Sigmoid colon (tissue), 7 donors: ENCODE results near the gene P2RY1. TPM values are rescaled to one million over a fixed set of nuclear protein-coding genes. Genes with fewer than 3 reads are reported as not detected.

Source experiments
- DNase-seq: peaks from one replicate; pipeline ENCODE4 v3.0.0-alpha.2; 2019
- H3K27ac ChIP-seq, 4 donors: fragments of 200-600 bp; sonication (generic); one replicate each; pipeline ENCODE4 v1.5.1; 2016 to 2019; ENCODE audit warnings: mild to moderate bottlenecking in 1 of 4
- H3K27me3 ChIP-seq, 3 donors: fragments of 200-600 bp; sonication (generic); one replicate each; pipeline ENCODE4 v1.5.1; 2019; ENCODE audit warnings: mild to moderate bottlenecking in 1 of 3
- H3K36me3 ChIP-seq, 4 donors: fragments of 200-600 bp; sonication (generic); one replicate each; pipeline ENCODE4 v1.5.1; 2016 to 2019
- H3K4me1 ChIP-seq, 4 donors: fragments of 200-600 bp; sonication (generic); one replicate each; pipeline ENCODE4 v1.5.1; 2017 to 2019
- H3K4me3 ChIP-seq, 4 donors: fragments of 200-600 bp; sonication (generic); one replicate each; pipeline ENCODE4 v1.5.1; 2017 to 2019; ENCODE audit warnings: mild to moderate bottlenecking in 2 of 4, moderate library complexity in 1 of 4
- H3K9me3 ChIP-seq, 4 donors: fragments of 200-600 bp in 3 of 4; sonication (generic) in 3 of 4; one replicate each; pipeline versions ENCODE4 v1.5.1 to v1.6.1; 2013 to 2019
- CTCF ChIP-seq, 4 experiments: fragments of 450-650 bp in 3 of 4; fragments of 200-600 bp in 1 of 4; IDR thresholded peaks; one replicate each; pipeline ENCODE4 v1.5.1; 2016 to 2019; ENCODE audit warnings: antibody characterized with exemption in 4 of 4, mild to moderate bottlenecking in 3 of 4, moderate library complexity in 2 of 4
- EP300 ChIP-seq, 4 donors: sonication (generic); formaldehyde crosslinking; IDR thresholded peaks; one replicate each; pipeline ENCODE4 v1.6.1; 2017; ENCODE audit warnings: antibody characterized with exemption in 4 of 4
- POLR2A ChIP-seq, 2 donors: fragments of 450-650 bp; IDR thresholded peaks; one replicate each; pipeline ENCODE4 v1.6.1; 2016; ENCODE audit warnings: antibody characterized with exemption in 2 of 2, mild to moderate bottlenecking in 2 of 2, moderate library complexity in 2 of 2
- POLR2AphosphoS5 ChIP-seq, 4 donors: sonication (generic); formaldehyde crosslinking; IDR thresholded peaks; one replicate each; pipeline ENCODE4 v1.6.1; 2017; ENCODE audit warnings: antibody characterized with exemption in 4 of 4
- WGBS, 2 donors: extraction: QIAGEN DNeasy Blood & Tissue Kit; methylation state at CpG; one replicate each; pipeline ENCODE4 v1.1.7; 2013; 5-methylcytosine and 5-hydroxymethylcytosine counted together
- intact Hi-C: fragments of 100-400 bp; cut with DNase I; formaldehyde crosslinking; loops from one replicate; pipeline ENCODE4 v1.15.1; 2023
- polyA plus RNA-seq, 3 donors: library from polyadenylated mRNA; stranded (reverse); fragments of 200-250 nt; gene quantifications; one replicate each; pipeline ENCODE4 v1.2.3, GENCODE V29; 2013
- total RNA-seq, 4 donors: library from RNA; depleted of rRNA; stranded (reverse); fragments of >200 nt; gene quantifications; one replicate each; pipeline ENCODE4 v1.1.0, GENCODE V29; 2016
- donor health status: healthy with polysubstance abuse.
- donor health status: Bipolar disorder and iron deficiency.
- donor health status: healthy.

The P2RY1 gene
- total and polyA plus RNA-seq, 7 donors, result 2.5 to 55.6 (median 21.4) TPM

DNA sequence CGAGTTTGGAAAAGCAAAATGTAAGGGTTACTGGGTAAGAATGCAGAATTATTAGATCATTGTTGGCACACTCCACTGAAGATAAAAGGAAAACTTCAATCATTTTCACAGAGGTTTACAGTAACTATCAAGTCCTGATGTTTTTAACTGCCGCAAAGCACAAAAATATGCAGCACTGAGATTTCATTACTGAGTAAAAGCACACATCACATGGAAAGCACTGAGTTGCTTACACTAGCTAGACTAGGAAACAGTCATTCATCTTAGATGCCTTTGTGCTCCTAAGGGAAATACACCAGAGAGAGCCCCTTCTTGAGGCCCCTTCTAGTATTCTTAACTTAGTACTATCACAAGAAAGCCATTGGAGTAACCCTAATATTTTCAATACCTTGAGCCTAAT, 11.8 kb upstream of the P2RY1 start:
- intact Hi-C loops, result no loop called here

DNA sequence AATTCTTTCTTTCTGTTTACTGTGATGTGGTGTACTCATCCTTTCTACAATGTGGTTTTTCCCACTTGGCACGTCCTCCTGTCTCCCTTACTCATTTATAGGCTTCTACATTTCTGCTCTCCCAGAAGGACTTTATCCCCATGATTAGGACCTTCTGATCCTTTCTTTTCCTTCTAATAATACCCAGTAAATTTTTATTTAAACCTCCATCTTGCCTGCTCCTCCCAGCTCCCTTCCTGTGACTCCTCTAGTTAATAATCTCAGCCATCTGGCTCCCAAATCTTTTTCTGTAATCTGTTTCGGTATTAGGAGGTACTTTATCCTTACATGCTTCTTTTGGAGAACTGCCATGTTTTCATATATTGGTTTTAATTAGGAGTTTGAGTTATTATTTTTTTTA, 11.2 kb upstream of the P2RY1 start:
- no peaks in the 10 kb centered on the region for H3K27me3 ChIP-seq
- peaks cover 0 to 4% (median 0%) of the 10 kb centered on the region in 4 donors for H3K4me1 ChIP-seq
- no peak for TF ChIP-seq POLR2AphosphoS5 (IDR thresholded peaks at IDR 0.05)
- TF ChIP-seq CTCF (IDR thresholded peaks at IDR 0.05), result no peak
- TF ChIP-seq EP300 (IDR thresholded peaks at IDR 0.05), result no peak
- no peak for TF ChIP-seq POLR2A (IDR thresholded peaks at IDR 0.05)
- WGBS, 2 donors, result 75 to 85% methylated on average over 2 of the region's 2 CpGs
- H3K9me3 ChIP-seq, result no peaks in the 10 kb centered on the region
- no peak overlapping the region for H3K4me3 ChIP-seq
- no peak for DNase-seq
- intact Hi-C loops, result no loop called here
- no peak overlapping the region for H3K27ac ChIP-seq
- H3K36me3 ChIP-seq, result no peaks in the 10 kb centered on the region

More for the DNA sequence above, 11.8 kb upstream of the P2RY1 start:
- H3K36me3 ChIP-seq, result no peaks in the 10 kb centered on the region
- no peak overlapping the region for H3K4me3 ChIP-seq
- H3K9me3 ChIP-seq, result no peaks in the 10 kb centered on the region
- H3K27me3 ChIP-seq, result no peaks in the 10 kb centered on the region
- DNase-seq, result no peak
- 55 to 78% methylated on average over 2 of the region's 2 CpGs for WGBS, 2 donors
- H3K27ac ChIP-seq, result no peak overlapping the region
- no peak for TF ChIP-seq POLR2A (IDR thresholded peaks at IDR 0.05)
- TF ChIP-seq POLR2AphosphoS5 (IDR thresholded peaks at IDR 0.05), result no peak
- no peak for TF ChIP-seq EP300 (IDR thresholded peaks at IDR 0.05)
- TF ChIP-seq CTCF (IDR thresholded peaks at IDR 0.05), result no peak
- peaks cover 0 to 4% (median 0%) of the 10 kb centered on the region in 4 donors for H3K4me1 ChIP-seq

DNA sequence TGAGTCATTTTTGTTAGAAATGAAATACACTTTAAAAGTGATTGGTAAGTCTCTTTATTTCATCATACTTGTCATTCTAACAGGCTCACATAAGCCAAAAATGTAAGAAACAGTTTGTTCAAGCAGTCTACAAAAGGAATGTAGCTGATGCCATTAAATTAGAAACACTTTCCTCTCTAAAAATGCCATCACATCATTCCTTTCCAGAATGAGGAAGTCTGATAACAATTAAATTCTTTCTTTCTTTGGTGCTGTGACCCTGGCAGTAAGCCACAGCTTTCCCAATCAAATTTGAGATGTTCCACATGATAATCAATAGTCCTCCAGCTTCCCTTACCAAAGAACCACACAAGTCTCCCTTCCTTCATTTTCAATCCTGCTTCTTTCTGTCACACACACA, 9.4 kb upstream of the P2RY1 start:
- Histone ChIP-seq H3K4me1 (peaks cover 0 to 4% (median 0%) of the 10 kb centered on the region in 4 donors), H3K4me3 (no peak overlapping the region), H3K36me3 (no peaks in the 10 kb centered on the region), H3K27ac (no peak overlapping the region), H3K9me3 (no peaks in the 10 kb centered on the region), H3K27me3 (no peaks in the 10 kb centered on the region)
- TF ChIP-seq CTCF (IDR thresholded peaks at IDR 0.05) (no peak), EP300 (IDR thresholded peaks at IDR 0.05) (no peak), POLR2A (IDR thresholded peaks at IDR 0.05) (no peak), POLR2AphosphoS5 (IDR thresholded peaks at IDR 0.05) (no peak)
- intact Hi-C loops, result no loop called here
- DNase-seq, result no peak

DNA sequence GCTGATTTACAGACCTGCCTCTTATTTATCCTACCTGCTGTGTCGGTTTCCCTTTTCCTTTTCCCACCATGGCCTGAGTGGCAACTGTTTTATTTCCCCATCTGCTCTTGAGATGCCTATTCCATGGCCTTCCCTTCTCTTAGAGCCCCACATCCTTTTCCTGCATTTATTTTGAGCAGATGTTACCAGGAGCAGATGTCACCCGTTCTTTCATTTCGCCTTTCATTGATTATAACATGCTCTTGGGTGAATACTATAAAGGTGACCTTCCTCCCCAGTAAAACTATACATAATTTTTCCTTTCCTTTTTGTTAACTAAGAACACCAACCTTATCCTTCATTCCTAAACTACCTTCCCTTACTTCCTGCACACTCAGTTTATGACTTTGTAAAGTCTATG, 8.5 kb upstream of the P2RY1 start:
- 92 to 95% methylated on average over 3 of the region's 3 CpGs for WGBS, 2 donors
- intact Hi-C loops, result no loop called here
- TF ChIP-seq POLR2AphosphoS5 (IDR thresholded peaks at IDR 0.05), result no peak
- no peak for TF ChIP-seq CTCF (IDR thresholded peaks at IDR 0.05)
- no peak for TF ChIP-seq EP300 (IDR thresholded peaks at IDR 0.05)
- TF ChIP-seq POLR2A (IDR thresholded peaks at IDR 0.05), result no peak

DNA sequence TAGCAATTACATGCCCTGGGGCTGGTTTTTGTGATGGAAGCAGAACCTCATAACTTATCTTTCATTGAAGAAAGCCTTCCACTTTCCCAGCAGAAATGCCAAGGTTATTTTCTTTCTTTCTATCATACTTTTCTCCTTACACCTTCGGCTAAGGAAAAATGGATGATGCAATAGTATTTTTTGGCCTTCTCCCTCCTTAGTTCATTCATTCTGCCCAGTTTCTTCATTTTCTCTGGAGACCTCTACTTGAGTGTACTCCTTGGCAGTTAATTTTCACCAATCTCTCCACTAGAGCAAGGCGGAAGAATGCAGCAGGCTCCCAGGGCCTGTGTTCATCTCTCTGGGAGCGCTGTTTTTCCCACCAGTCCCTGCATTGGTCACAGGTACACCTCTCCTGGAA, 7.6 kb upstream of the P2RY1 start:
- no peak overlapping the region for H3K27ac ChIP-seq
- DNase-seq, result no peak
- intact Hi-C loops, result no loop called here
- H3K4me3 ChIP-seq, result no peak overlapping the region
- no peaks in the 10 kb centered on the region for H3K27me3 ChIP-seq
- TF ChIP-seq EP300 (IDR thresholded peaks at IDR 0.05), result no peak
- TF ChIP-seq POLR2A (IDR thresholded peaks at IDR 0.05), result no peak
- WGBS, 2 donors, result 78 to 98% methylated on average over 3 of the region's 3 CpGs
- H3K9me3 ChIP-seq, result no peaks in the 10 kb centered on the region
- H3K36me3 ChIP-seq, result no peaks in the 10 kb centered on the region
- H3K4me1 ChIP-seq, result peaks cover 0 to 4% (median 0%) of the 10 kb centered on the region in 4 donors

More for the DNA sequence above, 8.5 kb upstream of the P2RY1 start:
- DNase-seq, result no peak
- Histone ChIP-seq H3K36me3 (no peaks in the 10 kb centered on the region), H3K4me3 (no peak overlapping the region), H3K27me3 (no peaks in the 10 kb centered on the region), H3K9me3 (no peaks in the 10 kb centered on the region), H3K4me1 (peaks cover 0 to 4% (median 0%) of the 10 kb centered on the region in 4 donors), H3K27ac (no peak overlapping the region)
